Activated gamma-delta T cell treated with Interleukin-2 at 50 U/mL for 16 hours (primary cell): ENCODE results near the gene TMEM132D.

Experiments used
- DNase-seq: peaks from one replicate; pipeline ENCODE4 v3.0.0-alpha.2; 2020

Gene TMEM132D

DNA sequence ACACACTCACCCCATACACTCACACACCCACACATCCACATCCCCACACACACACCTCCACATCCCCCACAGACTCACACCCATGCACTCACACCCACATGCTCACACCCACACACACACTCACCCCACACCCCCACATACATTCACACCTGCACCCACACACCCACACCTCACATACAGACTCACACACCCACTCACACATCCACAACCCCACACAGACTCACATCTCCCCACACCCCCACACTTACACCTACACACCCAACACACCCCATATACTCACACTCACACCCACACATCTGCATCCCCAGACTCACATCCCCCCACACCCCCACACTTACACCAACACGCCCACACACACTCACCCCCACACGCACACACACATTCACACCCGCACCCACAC is 878.8 kb downstream of the TMEM132D start:
- no peak for DNase-seq
